H1 (cell line): Measurements from ENCODE around the gene PCF11. TPM values are rescaled to one million over a fixed set of nuclear protein-coding genes. Genes with fewer than 3 reads are reported as not detected.
"Not testable (repeated sequence)": the region's sequence is repeated elsewhere in the genome, so short reads cannot be mapped to it uniquely, and the experiment has no call there.

Experiments used
- CTCF ChIA-PET: fragments of 300-600 bp; sonication (Branson Sonifier 250); formaldehyde crosslinking; loops from one replicate; lab custom pipeline; 2021; ENCODE audit not compliant: partially characterized antibody; lab: Charles Lee
- POLR2A ChIA-PET: fragments of 300-600 bp; sonication (Branson Sonifier 250); formaldehyde crosslinking; loops from one replicate; lab custom pipeline; 2021; ENCODE audit warnings: inconsistent platforms; ENCODE audit not compliant: partially characterized antibody; lab: Charles Lee
- DNase-seq, 2 experiments: peaks; one replicate each; pipeline versions ENCODE4 v3.0.0 to v3.0.0-alpha.2; 2010 to 2022; ENCODE audit warnings: low spot score in 2 of 2, low read depth in 1 of 2, mixed read lengths in 1 of 2
- FAIRE-seq: peaks from 2 replicates; lab custom pipeline; 2011; peaks lifted over from hg19 to GRCh38; lab: Jason Lieb, UNC
- H2AFZ ChIP-seq: 2 replicates; pipeline ENCODE4 v1.8.1; 2012; ENCODE audit warnings: low read length, inconsistent platforms
- H2AK5ac ChIP-seq: 2 replicates; pipeline ENCODE4 v1.6.1; 2013; ENCODE audit warnings: low read depth, low read length
- H2BK120ac ChIP-seq: replicated peaks from 2 replicates; pipeline ENCODE3; 2013; ENCODE audit warnings: low read depth, low read length, inconsistent platforms
- H2BK12ac ChIP-seq: 2 replicates; pipeline ENCODE4 v1.6.1; 2013; ENCODE audit warnings: low read depth, low read length
- H2BK15ac ChIP-seq: 2 replicates; pipeline ENCODE4 v1.6.1; 2013; ENCODE audit warnings: low read length
- H2BK20ac ChIP-seq: 2 replicates; pipeline ENCODE4 v1.6.1; 2013; ENCODE audit warnings: low read length
- H2BK5ac ChIP-seq: 2 replicates; pipeline ENCODE4 v1.6.1; 2013; ENCODE audit warnings: low read depth, low read length
- H3K14ac ChIP-seq: 2 replicates; pipeline ENCODE4 v1.6.1; 2013; ENCODE audit warnings: inconsistent platforms; ENCODE audit not compliant: insufficient read length
- H3K18ac ChIP-seq: 2 replicates; pipeline ENCODE4 v1.6.1; 2013; ENCODE audit warnings: low read length; ENCODE audit errors: extremely low read depth
- H3K23ac ChIP-seq: 2 replicates; pipeline ENCODE4 v1.6.1; 2013; ENCODE audit warnings: inconsistent platforms; ENCODE audit not compliant: insufficient read length
- H3K23me2 ChIP-seq: 2 replicates; pipeline ENCODE4 v1.6.1; 2013; ENCODE audit warnings: low read depth, low read length
- H3K27ac ChIP-seq: 2 replicates; pipeline ENCODE4 v1.6.1; 2011; ENCODE audit warnings: low read depth, low read length, inconsistent platforms
- H3K27me3 ChIP-seq, 4 experiments: replicated peaks in 1 of 4; 1 replicate in 1 of 4; 2 replicates in 3 of 4; pipeline versions ENCODE4 v1.6.1 to v1.8.1; 2011 to 2013; ENCODE audit warnings: low read length in 3 of 4, mild to moderate bottlenecking in 3 of 4, inconsistent platforms in 2 of 4, mixed read lengths in 2 of 4, moderate library complexity in 1 of 4; ENCODE audit not compliant: control insufficient read depth in 3 of 4, insufficient read depth in 3 of 4; ENCODE audit errors: extremely low read depth in 1 of 4
- H3K36me3 ChIP-seq, 4 experiments: 2 replicates each; pipeline versions ENCODE4 v1.6.1 to v1.8.1; 2011 to 2013; ENCODE audit warnings: mild to moderate bottlenecking in 4 of 4, low read length in 3 of 4, moderate library complexity in 2 of 4, control low read depth in 1 of 4, inconsistent platforms in 1 of 4; ENCODE audit not compliant: insufficient read depth in 4 of 4, control insufficient read depth in 2 of 4
- H3K4ac ChIP-seq: replicated peaks from 2 replicates; pipeline ENCODE3; 2013; ENCODE audit warnings: low read length, low read depth, mixed read lengths, inconsistent platforms; ENCODE audit not compliant: insufficient read length
- H3K4me1 ChIP-seq, 4 experiments: replicated peaks in 1 of 4; 1 replicate in 1 of 4; 2 replicates in 3 of 4; pipeline versions ENCODE4 v1.6.1 to v1.8.1; 2011 to 2013; ENCODE audit warnings: low read length in 3 of 4, inconsistent platforms in 2 of 4, mixed read lengths in 1 of 4; ENCODE audit not compliant: insufficient read depth in 4 of 4, control insufficient read depth in 3 of 4
- H3K4me2 ChIP-seq, 2 experiments: 2 replicates each; pipeline versions ENCODE4 v1.6.1 to v1.8.1; 2011 to 2013; ENCODE audit warnings: low read depth in 2 of 2, low read length in 2 of 2, control low read depth in 1 of 2, inconsistent platforms in 1 of 2, mild to moderate bottlenecking in 1 of 2; ENCODE audit not compliant: insufficient read depth in 1 of 2
- H3K4me3 ChIP-seq, 4 experiments: fragments of 200-600, 300-600 bp in 1 of 4; sonication (generic), shearing (Covaris generic), sonication (Bioruptor Twin) in 1 of 4; 2 replicates each; pipeline versions ENCODE4 v1.5.1 to v1.8.1; 2011 to 2016; ENCODE audit warnings: low read length in 4 of 4, low read depth in 3 of 4, control low read depth in 2 of 4, inconsistent platforms in 2 of 4, mild to moderate bottlenecking in 2 of 4, mixed read lengths in 1 of 4, moderate library complexity in 1 of 4; ENCODE audit not compliant: insufficient read depth in 2 of 4; ENCODE audit errors: extremely low read depth in 1 of 4
- H3K56ac ChIP-seq: replicated peaks from 2 replicates; pipeline ENCODE3; 2013; ENCODE audit warnings: low read depth, mild to moderate bottlenecking, mixed read lengths, low read length, inconsistent platforms; ENCODE audit not compliant: insufficient read length
- H3K79me1 ChIP-seq: 2 replicates; pipeline ENCODE4 v1.6.1; 2013; ENCODE audit warnings: low read depth, low read length, control low read depth
- H3K79me2 ChIP-seq, 2 experiments: 2 replicates each; pipeline versions ENCODE4 v1.6.1 to v1.8.1; 2012 to 2013; ENCODE audit warnings: low read length in 2 of 2, mild to moderate bottlenecking in 2 of 2, inconsistent platforms in 1 of 2; ENCODE audit not compliant: insufficient read depth in 2 of 2, control insufficient read depth in 1 of 2
- H3K9ac ChIP-seq, 4 experiments: replicated peaks in 1 of 4; 1 replicate in 1 of 4; 2 replicates in 3 of 4; pipeline versions ENCODE4 v1.6.1 to v1.8.1; 2011 to 2013; ENCODE audit warnings: low read depth in 3 of 4, low read length in 3 of 4, control low read depth in 2 of 4, mild to moderate bottlenecking in 2 of 4, moderate library complexity in 2 of 4, inconsistent platforms in 1 of 4; ENCODE audit errors: extremely low read depth in 1 of 4
- H3K9me3 ChIP-seq, 2 experiments: 2 replicates each; pipeline versions ENCODE4 v1.6.1 to v1.8.1; 2012 to 2013; ENCODE audit warnings: mild to moderate bottlenecking in 2 of 2, moderate library complexity in 2 of 2, control low read depth in 1 of 2, inconsistent platforms in 1 of 2, low read depth in 1 of 2, low read length in 1 of 2, mixed read lengths in 1 of 2; ENCODE audit not compliant: insufficient read depth in 2 of 2
- H4K20me1 ChIP-seq, 2 experiments: replicated peaks in 1 of 2; 2 replicates each; pipeline versions ENCODE3 to v1.8.1; 2011 to 2013; ENCODE audit warnings: inconsistent platforms in 2 of 2, low read length in 2 of 2, mild to moderate bottlenecking in 1 of 2; ENCODE audit not compliant: insufficient read depth in 2 of 2, control insufficient read depth in 1 of 2
- H4K5ac ChIP-seq: 2 replicates; pipeline ENCODE4 v1.6.1; 2013; ENCODE audit warnings: low read length, low read depth, mixed read lengths, inconsistent platforms; ENCODE audit not compliant: insufficient read length
- H4K8ac ChIP-seq: 2 replicates; pipeline ENCODE4 v1.8.0; 2013; ENCODE audit warnings: mild to moderate bottlenecking, moderate library complexity, low read length, inconsistent platforms; ENCODE audit not compliant: insufficient read depth; ENCODE audit errors: extremely low read depth
- H4K91ac ChIP-seq: replicated peaks from 2 replicates; pipeline ENCODE3; 2013; ENCODE audit warnings: low read length, mixed read lengths, inconsistent platforms; ENCODE audit not compliant: insufficient read length
- WGBS, 2 experiments: shearing (Covaris generic) in 1 of 2; methylation state at CpG; one replicate each; pipeline versions ENCODE4 v1.1.6 to v1.1.7; 2013 to 2015; ENCODE audit warnings: low lambda C conversion rate in 2 of 2, mixed read lengths in 2 of 2, inconsistent platforms in 1 of 2, low coverage in 1 of 2, missing lambda C conversion rate in 1 of 2; ENCODE audit not compliant: insufficient replicate concordance in 2 of 2, insufficient coverage in 1 of 2, insufficient read length in 1 of 2; ENCODE audit errors: extremely low coverage in 1 of 2, missing lambda C conversion rate in 1 of 2; 5-methylcytosine and 5-hydroxymethylcytosine counted together
- polyA plus RNA-seq, 7 experiments: library from polyadenylated mRNA; depleted of rRNA in 3 of 7; stranded (reverse) in 5 of 7; unstranded in 2 of 7; fragments of >200 nt in 5 of 7; fragments of 200-250 nt in 2 of 7; gene quantifications; 1 replicate in 5 of 7; 2 replicates in 1 of 7; 4 replicates in 1 of 7; pipeline versions ENCODE4 v1.2.1 to v1.2.3, GENCODE V29; 2011 to 2013; ENCODE audit warnings: missing spikeins in 2 of 7, mixed read lengths in 2 of 7
- total RNA-seq: library from RNA; stranded (reverse); fragmentation: NEBNext Ultra II Directional; extraction: Animal tissue kit (Norgen Biotek cat#: 25700); gene quantifications from 2 replicates; pipeline ENCODE4 v1.2.1, GENCODE V29; 2021

The PCF11 gene
- total and polyA plus RNA-seq, 2 of the 8 experiments (the other 6 are each of a cell fraction or from before 2014, with no cell fraction given), result 25.1 to 47.7 TPM

DNA sequence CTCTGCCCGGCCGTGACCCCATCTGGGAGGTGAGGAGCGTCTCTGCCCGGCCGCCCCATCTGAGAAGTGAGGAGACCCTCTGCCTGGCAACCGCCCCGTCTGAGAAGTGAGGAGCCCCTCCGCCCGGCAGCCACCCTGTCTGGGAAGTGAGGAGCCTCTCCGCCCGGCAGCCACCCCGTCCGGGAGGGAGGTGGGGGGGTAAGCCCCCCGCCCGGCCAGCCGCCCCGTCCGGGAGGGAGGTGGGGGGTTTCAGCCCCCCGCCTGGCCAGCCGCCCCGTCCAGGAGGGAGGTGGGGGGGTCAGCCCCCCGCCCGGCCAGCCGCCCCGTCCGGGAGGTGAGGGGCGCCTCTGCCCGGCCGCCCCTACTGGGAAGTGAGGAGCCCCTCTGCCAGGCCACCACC lies 23.7 kb upstream of the PCF11 start:
- H3K23me2 ChIP-seq, H3K14ac ChIP-seq, H3K4me2 ChIP-seq, H2BK15ac ChIP-seq, H2BK20ac ChIP-seq, H4K5ac ChIP-seq, H3K4me3 ChIP-seq, H3K79me2 ChIP-seq, H4K91ac ChIP-seq, H3K56ac ChIP-seq, H3K23ac ChIP-seq, DNase-seq, H2AK5ac ChIP-seq, H3K27ac ChIP-seq, CTCF ChIA-PET, H2BK12ac ChIP-seq, H3K4ac ChIP-seq, H3K27me3 ChIP-seq, H3K79me1 ChIP-seq, H3K36me3 ChIP-seq, H2AFZ ChIP-seq, H3K9me3 ChIP-seq, H2BK120ac ChIP-seq, H4K8ac ChIP-seq, H3K9ac ChIP-seq, POLR2A ChIA-PET, H2BK5ac ChIP-seq, H3K18ac ChIP-seq, FAIRE-seq, H3K4me1 ChIP-seq, H4K20me1 ChIP-seq: not testable (repeated sequence)
- WGBS, 2 experiments, result no CpG with 5 or more reads among the region's 29 CpGs
